Activated CD4-positive, alpha-beta T cell treated with anti-CD3 and anti-CD28 coated beads for 48 hours (primary cell): ENCODE measurements around the gene SCLY.
A peak's percentile ranks its signal among the peaks of the same experiment; 100 is the strongest.
"Not testable (repeated sequence)": the region's sequence is repeated elsewhere in the genome, so short reads cannot be mapped to it uniquely, and the experiment has no call there.

Experiments used
- DNase-seq: peaks from one replicate; pipeline ENCODE4 v3.0.0-alpha.2; 2020

Gene SCLY, protein sequence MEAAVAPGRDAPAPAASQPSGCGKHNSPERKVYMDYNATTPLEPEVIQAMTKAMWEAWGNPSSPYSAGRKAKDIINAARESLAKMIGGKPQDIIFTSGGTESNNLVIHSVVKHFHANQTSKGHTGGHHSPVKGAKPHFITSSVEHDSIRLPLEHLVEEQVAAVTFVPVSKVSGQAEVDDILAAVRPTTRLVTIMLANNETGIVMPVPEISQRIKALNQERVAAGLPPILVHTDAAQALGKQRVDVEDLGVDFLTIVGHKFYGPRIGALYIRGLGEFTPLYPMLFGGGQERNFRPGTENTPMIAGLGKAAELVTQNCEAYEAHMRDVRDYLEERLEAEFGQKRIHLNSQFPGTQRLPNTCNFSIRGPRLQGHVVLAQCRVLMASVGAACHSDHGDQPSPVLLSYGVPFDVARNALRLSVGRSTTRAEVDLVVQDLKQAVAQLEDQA

DNA sequence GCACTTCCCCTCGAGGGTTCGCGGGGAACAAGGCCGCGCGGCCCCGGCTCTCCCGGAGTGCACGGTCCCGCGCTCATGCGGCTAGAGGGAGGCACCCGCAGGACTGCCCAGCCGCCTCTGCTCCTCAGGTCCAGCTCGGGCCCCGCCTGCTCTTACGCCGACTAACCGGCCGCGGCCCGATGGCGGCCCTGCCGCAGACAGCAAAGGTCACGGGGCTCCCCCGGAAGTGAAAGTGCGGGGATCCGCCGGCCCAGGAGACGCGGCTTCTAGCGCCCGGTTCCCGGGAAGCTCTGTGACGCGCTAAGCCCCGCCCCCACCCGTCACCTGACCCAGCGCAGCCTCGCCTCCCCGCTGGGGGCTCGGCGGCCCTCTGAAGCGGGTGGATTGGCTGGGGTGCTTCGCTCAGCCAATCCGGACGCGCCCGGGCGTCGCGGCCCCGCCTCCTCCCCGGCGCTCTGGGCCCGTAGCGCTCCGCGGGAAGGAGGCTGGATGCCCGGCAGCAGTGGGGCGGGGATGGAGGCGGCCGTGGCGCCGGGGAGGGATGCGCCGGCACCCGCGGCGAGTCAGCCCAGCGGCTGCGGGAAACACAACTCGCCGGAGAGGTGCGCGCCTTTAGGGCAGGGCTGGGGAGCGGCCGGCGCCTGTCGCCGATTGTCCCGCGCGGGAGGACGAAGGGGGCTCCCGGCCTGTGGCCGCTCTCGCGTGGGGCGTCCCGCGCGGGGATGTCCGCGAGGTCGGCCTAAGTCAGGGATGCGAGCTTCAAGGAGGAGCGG, at the start of gene SCLY:
Gene SCLY (plus strand): TSS at position 460 of the 773 bp plus-strand sequence. CDS start 54 bp downstream, at position 514.
- DNase-seq, result peak; percentile 97

DNA sequence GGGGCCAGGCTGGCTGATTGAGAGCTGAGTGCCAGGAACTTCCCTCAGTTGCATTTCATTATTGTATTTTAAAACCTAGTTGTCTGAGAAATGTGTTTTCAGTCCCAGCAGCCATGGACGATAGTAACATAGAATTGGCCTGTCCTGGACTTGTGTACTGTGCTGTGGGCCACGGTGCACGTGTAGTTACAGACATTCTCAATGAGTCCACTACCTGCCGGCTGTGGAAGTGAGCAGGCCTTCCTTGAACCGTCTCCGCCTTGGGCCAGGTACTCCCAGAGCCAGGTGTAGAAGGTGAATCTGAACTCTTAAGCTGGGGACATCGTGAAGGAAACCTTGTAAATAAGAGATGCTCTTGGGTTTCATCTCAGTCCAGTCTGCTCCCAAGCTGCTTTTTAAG, 47.0 kb upstream of the SCLY start:
- DNase-seq, result no peak

DNA sequence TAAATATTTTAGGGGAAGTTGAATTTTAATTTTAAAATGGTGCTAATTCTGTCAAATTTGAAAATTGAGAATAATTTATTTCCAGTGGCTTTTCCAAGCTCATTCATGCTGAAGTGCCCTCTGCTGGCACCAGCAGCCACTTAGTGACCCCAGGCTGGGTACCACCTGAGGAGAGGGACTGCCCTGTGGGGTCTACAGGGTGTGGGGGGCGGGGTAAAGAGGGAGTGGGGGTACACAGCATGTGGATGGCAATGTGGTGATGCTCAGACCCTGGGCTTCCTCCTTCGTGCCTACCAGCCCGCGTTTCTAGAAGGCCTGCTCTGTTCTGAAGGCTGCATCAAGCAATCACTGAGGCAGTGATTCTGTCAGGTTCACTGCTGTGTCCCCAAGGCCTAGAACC, 45.1 kb upstream of the SCLY start:
- no peak for DNase-seq

DNA sequence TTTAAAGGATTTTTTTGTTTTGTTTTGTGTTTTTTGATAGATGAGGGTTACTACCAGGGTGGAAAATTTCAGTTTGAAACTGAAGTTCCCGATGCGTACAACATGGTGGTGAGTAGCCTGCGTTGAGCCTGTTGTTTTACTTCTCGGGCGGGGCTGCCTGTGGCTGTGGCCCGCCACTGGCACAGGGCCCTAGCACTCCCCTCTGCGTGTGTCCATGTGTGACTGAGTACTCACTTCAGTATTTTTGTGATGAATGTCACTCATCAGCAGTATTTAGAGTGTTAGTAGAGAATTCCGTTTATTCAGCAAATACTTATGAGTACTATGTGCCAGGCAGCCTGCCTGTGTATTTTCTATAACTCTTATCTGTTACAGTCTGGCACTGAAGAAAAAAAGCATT, 44.3 kb upstream of the SCLY start:
- DNase-seq, result no peak

DNA sequence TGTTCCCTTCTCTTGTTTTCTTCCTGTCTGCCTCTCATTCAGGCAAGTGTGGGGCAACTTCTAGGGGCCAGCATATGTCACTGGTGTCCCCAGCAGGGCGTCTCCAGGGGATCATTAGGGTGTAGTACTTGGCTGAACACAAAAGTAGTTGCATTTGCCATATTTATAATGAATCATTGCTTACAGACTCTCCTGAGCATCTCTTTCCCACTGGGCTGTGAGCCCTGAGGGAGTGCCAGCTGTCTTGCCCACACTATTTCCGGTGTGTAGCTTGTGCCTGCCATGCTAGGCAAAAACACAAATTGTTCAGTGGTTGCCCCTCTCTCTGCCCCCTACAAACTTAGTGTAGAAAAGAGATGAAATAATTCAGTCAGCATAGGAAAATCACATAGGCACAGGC, 40.8 kb upstream of the SCLY start:
- DNase-seq, result no peak

DNA sequence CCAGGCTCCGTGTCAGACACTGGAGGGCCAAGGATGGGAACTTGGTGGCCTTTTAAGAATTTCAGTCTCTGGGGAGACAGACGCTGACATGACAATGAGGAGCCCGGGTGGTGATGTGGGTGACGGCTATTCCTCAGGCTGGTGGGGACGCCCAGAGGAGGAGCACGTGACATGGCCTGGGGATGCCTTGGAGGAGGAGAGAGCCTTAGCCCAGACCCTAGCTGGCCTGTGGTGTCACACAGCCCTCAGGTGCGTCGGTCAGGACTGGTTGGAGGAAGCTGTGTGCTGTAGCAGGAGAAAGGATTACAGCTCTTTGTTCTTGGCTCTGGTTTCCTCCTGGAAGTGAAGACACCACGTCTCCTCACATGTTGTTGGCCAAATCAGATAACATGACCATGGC, 40.0 kb upstream of the SCLY start:
- DNase-seq, result no peak

DNA sequence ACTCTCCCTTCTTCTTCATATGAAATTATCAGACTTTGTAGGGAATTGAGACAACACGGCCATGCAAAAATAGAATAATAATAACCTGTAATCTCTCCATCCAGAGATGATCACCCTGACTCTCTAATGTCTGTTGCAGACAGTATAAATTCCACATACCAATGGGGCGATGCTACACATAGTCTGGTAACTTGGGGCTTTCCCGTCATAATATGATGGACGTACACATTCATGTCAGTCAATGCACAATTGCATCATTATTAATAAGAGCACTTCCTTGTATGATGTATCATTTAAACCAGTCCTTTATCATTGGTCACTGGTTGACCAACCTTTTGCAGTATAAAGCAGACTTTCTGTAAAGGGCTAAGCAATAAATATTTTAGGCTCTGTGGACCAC, 39.5 kb upstream of the SCLY start:
- DNase-seq, result no peak

DNA sequence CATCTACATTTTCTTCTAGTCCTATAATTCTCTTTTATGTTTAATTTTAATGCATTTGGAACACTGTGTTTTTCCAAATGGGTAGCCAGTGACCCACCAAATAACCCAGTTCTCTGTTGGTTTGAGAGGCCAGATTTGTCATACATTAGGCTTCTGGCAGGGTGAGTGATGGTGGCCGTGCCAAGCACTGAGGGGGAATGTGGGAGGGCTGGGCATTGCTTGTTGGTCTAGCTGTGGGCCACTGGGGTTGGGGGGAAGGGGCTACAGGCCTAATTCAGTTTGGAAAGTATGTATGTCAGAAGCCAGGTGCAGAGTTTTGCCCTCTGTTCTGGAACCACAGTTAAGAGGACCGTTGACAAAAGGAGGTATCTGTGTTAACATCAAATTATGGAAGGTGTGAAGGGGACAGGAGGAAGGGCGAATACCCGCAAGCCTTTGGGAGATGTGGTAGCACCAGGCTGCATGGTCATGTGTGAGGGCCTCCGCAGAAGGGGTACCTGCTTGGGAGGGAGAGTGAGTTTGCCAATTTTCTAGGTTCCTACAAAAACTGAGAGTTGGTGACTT, 38.1 kb upstream of the SCLY start:
- DNase-seq, result no peak

DNA sequence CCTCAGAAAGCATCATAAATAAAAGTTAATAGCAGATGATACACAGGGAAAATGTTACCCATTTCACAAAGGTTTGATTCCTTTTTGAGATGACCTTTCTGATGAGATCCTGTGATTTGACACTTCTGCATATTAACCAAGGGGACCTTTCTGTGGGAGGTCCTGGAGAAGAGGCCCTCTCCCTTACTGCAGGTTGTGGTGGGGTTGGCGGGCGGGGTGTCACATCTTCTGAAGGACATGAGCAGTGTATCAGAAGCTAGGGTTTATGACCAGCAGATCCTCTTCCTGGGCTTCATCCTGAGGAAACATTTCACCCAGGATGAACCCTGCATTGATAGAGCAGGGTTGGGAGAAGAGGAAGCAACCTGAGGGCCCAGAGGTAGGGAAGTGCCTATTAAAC, 37.2 kb upstream of the SCLY start:
- no peak for DNase-seq

DNA sequence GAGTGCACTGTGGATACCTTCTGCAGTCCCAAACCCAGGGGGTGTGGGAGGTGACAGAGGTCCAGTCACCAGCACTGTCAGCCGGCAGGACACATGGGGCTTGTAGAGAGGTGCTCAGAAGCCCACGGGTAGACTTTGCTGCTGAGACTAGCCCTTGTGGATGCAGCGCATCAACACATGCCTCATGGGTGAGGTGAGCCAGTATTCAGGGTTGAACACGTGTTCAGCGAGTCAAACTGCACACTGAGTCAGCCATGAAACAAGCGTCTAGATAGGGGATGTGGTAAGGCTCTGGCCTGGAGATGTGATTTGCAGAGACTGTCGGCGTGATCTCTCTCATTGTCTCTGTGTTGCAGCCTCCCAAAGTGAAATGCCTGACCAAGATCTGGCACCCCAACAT, 35.8 kb upstream of the SCLY start:
- peak; percentile 73 for DNase-seq

DNA sequence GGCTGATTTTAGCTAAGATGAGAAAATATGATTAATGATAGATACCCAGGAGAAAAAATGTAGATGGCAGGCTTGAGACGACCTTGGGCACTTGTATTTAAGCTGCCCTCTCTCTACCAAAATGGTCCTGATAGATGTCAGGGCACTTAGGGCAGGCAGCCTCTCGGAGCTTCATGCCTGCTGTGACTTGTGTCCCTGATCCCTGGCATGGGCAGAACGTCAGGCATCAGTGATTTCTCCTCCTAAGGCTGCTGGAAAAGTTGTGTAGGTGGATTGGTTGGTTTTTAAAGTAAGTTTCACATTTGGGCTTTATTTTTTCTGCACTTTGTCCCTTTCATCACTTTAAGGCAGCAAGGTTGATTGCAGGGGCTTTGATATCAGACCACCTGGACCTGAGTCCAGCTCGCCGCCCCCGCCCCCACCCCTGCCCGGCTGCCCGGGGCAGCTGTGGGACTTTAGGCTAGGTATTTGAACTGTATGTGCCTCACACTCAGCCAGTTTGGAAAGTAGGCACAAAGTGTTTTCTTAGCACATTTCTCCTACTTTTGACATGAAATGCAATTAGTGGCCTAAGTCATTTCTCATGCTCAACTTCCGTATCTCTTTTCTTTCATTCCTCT, 35.0 kb upstream of the SCLY start:
- no peak for DNase-seq

DNA sequence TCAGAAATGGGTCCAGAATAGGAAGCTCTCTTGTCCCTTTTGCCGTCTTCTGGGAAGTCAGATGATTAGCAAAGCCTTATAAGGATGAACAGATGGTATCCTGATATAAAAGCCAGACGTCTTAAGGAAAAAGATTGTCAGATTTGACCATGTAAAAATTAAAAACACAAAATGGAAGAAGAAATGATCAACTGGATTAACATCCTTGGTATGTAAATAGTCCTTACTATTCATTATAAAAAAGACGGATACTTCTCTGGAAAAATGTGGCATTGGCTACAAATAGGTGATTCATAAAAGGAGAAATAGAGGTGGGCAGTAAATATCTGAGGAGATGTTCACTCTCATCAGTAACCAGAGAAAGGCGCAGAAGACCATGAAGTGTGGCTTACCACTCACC, 33.7 kb upstream of the SCLY start:
- no peak for DNase-seq

DNA sequence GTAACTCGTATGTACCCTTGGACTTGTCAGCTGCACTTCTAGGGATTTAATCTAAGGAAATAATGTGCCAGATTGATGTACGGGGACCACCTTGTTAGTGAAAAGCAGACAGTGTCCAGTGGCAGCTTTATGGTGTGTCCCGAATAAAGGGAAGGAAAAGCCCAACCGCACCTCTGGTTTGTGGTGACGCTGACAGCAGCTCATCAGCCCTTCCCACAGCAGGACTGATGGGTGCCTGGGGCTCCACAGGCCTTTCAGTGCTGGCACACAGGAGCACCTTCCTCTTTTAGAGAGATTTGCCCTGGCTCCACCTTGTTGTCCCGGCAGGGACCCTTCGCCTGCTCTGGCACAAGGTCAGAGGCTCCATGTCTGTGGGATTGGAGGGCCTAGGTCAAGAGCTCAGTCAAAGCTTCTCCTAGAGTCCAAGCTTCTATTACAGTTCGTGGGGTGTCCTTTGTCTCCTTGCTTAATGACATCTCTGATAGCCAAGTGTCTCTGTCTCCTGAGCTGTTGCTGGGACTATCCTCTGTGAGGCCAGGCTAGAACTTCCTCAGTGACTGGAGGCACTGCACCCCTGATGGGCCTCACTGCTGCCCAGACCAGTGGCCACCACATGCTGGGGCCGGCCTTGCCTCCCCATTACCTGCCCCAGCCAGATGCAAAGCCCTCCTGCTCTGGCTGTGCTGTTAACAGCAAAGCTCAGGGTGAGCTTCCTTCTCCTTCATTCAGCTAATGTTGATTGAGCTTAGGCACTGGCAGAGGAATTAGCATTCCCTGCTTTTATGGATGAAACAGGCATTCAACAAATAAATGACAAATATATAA, 33.0 kb upstream of the SCLY start:
- no peak for DNase-seq

DNA sequence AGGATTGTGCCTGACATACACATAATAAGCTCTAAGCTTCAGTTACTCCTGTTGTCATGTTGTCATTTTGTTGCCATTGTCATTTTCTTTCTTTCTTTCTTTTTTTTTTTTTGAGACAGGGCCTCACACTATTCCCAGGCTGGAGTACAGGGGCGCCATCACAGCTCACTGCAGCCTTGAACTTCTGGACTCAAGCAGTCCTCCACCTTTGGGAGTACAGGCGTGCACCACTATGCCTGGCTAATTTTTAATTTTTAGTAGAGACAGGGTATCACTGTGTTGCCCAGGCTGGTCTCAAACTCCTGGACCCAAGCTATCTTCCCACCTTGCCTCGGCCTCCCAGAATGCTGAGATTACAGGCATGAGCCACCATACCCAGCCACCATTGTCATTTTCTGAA, 30.9 kb upstream of the SCLY start:
- DNase-seq, result no peak

DNA sequence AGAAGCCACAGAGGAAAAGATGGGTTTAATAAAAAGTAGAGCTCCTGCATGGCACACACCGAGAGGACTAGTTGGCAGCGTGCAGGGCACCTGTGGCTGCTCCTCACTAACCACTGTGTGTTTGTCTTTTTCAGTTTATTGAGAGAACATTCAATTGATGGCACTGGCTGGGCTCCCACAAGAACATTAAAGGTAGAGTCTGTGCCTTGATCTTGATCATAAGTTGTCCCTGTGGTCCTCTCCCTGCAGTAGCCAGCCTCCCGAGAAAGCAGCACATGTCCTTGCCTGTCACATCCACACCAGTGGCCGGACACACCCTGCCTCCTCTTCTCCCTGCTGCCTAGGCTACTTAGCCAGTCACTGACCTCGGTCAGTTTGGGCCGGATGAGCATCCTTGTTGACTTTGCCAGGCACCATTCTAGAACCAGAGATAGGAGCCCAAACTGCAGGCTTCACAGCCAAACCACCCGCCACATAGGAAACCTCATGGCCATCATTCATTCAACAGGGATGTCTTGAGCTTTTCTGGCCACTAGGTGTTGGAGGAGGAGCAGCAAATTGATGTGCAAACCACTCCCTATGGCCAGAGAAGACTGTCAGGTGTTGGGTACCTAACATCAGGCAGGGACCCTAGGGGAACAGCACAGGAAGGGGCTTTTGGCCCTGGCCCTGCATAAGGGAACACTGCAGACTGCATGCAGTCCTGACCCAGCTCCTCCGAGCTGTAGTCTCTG, 30.2 kb upstream of the SCLY start:
- DNase-seq, result no peak

DNA sequence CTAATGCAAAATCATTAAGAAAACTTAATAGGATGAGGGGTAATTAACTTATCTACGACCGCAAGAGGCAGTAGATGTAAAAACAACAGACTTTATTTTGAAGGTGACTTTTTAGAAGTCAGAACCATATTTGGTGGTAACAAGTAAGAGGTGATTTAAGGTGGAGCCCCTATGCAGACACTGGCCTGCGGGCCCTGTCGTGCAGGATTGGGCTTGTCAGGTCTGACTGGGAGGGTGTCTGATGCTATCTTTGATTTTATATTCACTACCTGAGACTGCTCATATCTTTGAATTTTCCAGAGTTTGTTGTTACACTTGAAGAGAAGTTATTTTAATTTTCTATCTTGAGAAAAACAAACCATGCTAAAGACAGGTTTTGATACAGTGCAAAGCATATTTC, 29.1 kb upstream of the SCLY start:
- DNase-seq, result no peak

DNA sequence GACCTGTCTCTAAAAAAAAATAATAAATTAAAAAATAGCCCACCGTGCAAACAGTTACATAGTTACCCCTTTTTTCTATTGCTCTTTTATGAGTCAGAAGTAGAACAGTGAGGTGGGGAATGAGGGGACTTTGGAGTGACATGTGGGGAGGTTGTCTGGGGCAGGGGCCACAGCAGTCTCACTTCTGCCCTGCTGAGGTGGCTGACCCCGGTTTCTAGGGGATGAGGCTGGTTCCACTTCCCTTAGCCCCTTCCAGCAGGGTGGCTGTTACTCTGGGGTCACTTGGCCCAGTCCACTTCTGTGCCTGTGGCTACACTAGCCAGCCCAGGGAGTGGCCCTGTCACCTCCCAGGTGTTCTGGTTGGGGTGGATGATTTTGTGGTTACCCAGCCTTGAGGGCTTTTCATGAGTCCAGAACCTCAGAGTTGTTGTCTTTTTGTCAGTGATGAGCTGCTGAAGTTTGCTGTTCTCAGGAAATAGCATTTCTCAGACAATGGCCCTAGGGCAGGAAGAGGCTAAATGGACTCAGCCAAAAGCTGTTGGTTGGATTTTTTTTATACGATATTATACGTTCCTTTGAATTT, 28.0 kb upstream of the SCLY start:
- DNase-seq, result no peak

DNA sequence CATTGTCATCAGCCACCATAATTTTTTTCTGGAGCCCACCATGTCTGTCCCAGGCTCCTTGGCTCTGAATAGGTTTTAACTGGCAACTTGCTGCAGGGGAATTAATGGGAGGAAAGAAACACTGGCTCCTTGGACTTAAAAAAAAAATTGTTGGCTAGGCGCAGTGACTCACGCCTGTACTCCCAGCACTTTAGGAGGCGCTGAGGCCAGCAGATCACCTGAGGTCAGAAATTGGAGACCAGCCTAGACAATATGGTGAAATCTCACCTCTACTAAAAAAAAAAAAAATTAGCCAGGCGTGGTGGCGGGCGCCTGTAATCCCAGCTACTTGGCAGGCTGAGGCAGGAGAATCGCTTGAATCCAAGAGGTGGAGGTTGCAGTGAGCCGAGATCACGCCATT, 26.8 kb upstream of the SCLY start:
- DNase-seq, result not testable (repeated sequence)

DNA sequence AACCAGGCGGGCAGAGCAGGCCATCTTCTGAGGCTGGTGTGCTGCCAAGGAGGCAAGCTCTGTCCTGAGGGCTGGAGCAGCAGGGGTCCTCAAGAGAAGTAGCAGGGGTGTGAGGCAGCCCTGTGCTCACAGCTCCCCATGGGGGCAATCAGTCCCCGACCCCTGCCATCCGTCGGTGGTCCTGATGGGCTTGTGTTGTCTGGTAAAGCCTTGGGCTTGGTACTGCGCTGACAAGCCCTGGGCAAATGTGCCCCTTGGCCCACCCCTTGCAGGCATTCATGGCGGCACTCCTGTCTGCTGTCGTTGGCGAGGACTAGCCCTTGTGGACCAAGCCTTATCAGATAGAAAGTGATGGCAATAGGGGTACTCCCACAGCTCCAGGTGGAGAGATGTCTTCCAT, 22.6 kb upstream of the SCLY start:
- no peak for DNase-seq

DNA sequence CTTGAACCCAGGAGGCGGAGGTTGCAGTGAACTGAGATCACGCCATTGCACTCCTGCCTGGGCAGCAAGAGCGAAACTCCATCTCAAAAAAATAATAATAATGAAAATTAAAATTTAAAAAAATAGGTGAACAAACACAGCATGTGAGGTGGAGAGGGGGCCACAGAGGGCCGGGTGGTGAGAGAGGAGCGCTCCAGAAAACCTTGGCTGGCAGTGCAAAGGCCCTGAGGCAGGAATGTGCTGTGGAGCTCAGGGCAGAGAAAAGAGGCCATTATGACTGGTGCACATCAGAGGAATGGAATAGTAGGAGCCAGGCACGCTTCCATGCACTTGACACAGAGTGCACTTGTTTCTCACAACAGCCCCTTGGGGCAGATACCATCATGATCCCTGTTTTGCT, 21.6 kb upstream of the SCLY start:
- DNase-seq, result no peak

DNA sequence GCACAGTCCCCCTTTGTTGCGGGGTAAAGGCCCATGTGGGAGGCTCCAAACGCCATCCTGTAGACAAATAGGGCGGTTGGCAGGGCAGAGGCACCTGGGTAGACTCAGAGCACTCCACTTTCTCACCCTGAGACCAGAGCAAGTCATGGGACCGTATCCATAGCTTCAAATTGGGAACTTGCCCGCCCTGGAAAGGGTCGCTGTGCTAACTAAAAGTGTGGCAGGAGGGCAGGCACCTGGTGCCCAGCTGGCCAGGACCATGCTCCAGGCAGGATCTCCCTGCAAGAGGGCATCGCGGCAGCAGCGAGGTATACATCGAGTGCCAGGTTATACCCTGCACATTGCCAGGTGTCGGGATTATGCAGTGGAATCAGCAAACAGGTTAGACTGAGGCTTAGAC, 20.8 kb upstream of the SCLY start:
- DNase-seq, result no peak

DNA sequence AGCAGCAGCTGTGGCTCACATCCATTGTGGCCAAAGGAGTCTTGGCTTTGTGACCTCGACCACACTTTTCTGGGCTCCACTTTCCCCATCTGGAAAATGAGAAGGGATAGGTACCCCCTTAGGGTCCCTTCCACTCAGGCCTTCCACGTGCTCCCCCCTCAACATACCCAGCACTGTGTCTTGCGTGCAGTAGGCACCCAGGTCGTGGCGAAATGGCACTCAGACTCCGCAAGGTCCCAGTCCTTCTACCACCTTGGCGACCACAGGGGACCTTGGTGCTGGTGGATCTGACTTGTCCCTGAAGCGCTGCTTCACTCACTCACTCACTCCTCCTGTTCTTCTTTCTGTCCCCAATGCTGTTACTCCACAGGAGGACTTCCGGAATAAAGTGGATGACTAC, 19.9 kb upstream of the SCLY start:
- no peak for DNase-seq
